H9 (cell line): ENCODE data around the gene NRP2. TPM values are rescaled to one million over a fixed set of nuclear protein-coding genes. Genes with fewer than 3 reads are reported as not detected.

Experiments
- DNase-seq: peaks from one replicate; pipeline ENCODE4 v3.0.0-alpha.2; 2017
- H2AFZ ChIP-seq: one replicate; pipeline ENCODE4 v1.6.1; 2013; ENCODE audit warnings: mild to moderate bottlenecking, low read length, control low read depth, moderate library complexity
- H2AK5ac ChIP-seq: 2 replicates; pipeline ENCODE4 v1.6.1; 2013; ENCODE audit warnings: low read length, control low read depth, mixed read lengths; ENCODE audit not compliant: insufficient read length
- H2BK120ac ChIP-seq: one replicate; pipeline ENCODE4 v1.6.1; 2013; ENCODE audit warnings: low read depth, mild to moderate bottlenecking, low read length, control low read depth, inconsistent platforms; ENCODE audit not compliant: poor library complexity, severe bottlenecking
- H2BK12ac ChIP-seq: 2 replicates; pipeline ENCODE4 v1.6.1; 2013; ENCODE audit warnings: low read length, control low read depth, mixed read lengths, low read depth; ENCODE audit not compliant: insufficient read length
- H2BK15ac ChIP-seq: 2 replicates; pipeline ENCODE4 v1.6.1; 2013; ENCODE audit warnings: low read depth, low read length, control low read depth
- H2BK20ac ChIP-seq: one replicate; pipeline ENCODE4 v1.6.1; 2013; ENCODE audit warnings: low read depth, mild to moderate bottlenecking, low read length, control low read depth, inconsistent platforms; ENCODE audit not compliant: poor library complexity, severe bottlenecking
- H2BK5ac ChIP-seq: 2 replicates; pipeline ENCODE4 v1.6.1; 2013; ENCODE audit warnings: low read length, control low read depth, mixed read lengths; ENCODE audit not compliant: insufficient read length
- H3K14ac ChIP-seq: 2 replicates; pipeline ENCODE4 v1.6.1; 2013; ENCODE audit warnings: low read length, control low read depth; ENCODE audit not compliant: insufficient read depth
- H3K18ac ChIP-seq: 2 replicates; pipeline ENCODE4 v1.6.1; 2013; ENCODE audit warnings: low read depth, mild to moderate bottlenecking, mixed read lengths, low read length, control low read depth; ENCODE audit not compliant: insufficient read length
- H3K23ac ChIP-seq: 2 replicates; pipeline ENCODE4 v1.6.1; 2013; ENCODE audit warnings: low read length, control low read depth, mixed read lengths, low read depth; ENCODE audit not compliant: insufficient read length
- H3K23me2 ChIP-seq: 2 replicates; pipeline ENCODE4 v1.6.1; 2013; ENCODE audit warnings: low read depth, mild to moderate bottlenecking, mixed read lengths, low read length, control low read depth; ENCODE audit not compliant: insufficient read length, poor library complexity, severe bottlenecking
- H3K27ac ChIP-seq: 2 replicates; pipeline ENCODE4 v1.5.1; 2013; ENCODE audit warnings: low read length, control low read depth, mixed read lengths, low read depth; ENCODE audit not compliant: insufficient read length
- H3K27me3 ChIP-seq: 2 replicates; pipeline ENCODE4 v1.6.1; 2013; ENCODE audit warnings: low read length, control low read depth, inconsistent platforms; ENCODE audit not compliant: insufficient read depth
- H3K4ac ChIP-seq: 2 replicates; pipeline ENCODE4 v1.6.1; 2013; ENCODE audit warnings: low read depth, mild to moderate bottlenecking, control low read depth, inconsistent platforms, low read length, moderate library complexity
- H3K4me1 ChIP-seq: 2 replicates; pipeline ENCODE4 v1.6.1; 2013; ENCODE audit warnings: low read length, control low read depth, inconsistent platforms; ENCODE audit not compliant: insufficient read depth
- H3K4me2 ChIP-seq: 2 replicates; pipeline ENCODE4 v1.6.1; 2013; ENCODE audit warnings: low read length, control low read depth, mixed read lengths; ENCODE audit not compliant: insufficient read length, insufficient read depth
- H3K56ac ChIP-seq: 2 replicates; pipeline ENCODE4 v1.6.1; 2013; ENCODE audit warnings: low read depth, mild to moderate bottlenecking, mixed read lengths, low read length, control low read depth; ENCODE audit not compliant: insufficient read length
- H3K79me1 ChIP-seq: 2 replicates; pipeline ENCODE4 v1.6.1; 2013; ENCODE audit warnings: low read depth, mild to moderate bottlenecking, moderate library complexity, low read length, control low read depth, inconsistent platforms; ENCODE audit not compliant: insufficient read depth, poor library complexity, severe bottlenecking
- H3K79me2 ChIP-seq: 2 replicates; pipeline ENCODE4 v1.6.1; 2013; ENCODE audit warnings: low read length, control low read depth, inconsistent platforms; ENCODE audit not compliant: insufficient read depth
- H3K9ac ChIP-seq: 2 replicates; pipeline ENCODE4 v1.6.1; 2013; ENCODE audit warnings: low read length, control low read depth, mixed read lengths; ENCODE audit not compliant: insufficient read length; ENCODE audit errors: extremely low read depth
- H3K9me3 ChIP-seq: one replicate; pipeline ENCODE4 v1.6.1; 2013; ENCODE audit warnings: low read depth, low read length, inconsistent platforms; ENCODE audit not compliant: control insufficient read depth
- H3T11ph ChIP-seq: one replicate; pipeline ENCODE4 v1.6.1; 2013; ENCODE audit warnings: mild to moderate bottlenecking, low read length, control low read depth, inconsistent platforms
- H4K20me1 ChIP-seq: one replicate; pipeline ENCODE4 v1.6.1; 2013; ENCODE audit not compliant: control insufficient read depth, insufficient read length, insufficient read depth
- H4K5ac ChIP-seq: 2 replicates; pipeline ENCODE4 v1.6.1; 2013; ENCODE audit warnings: low read depth, mild to moderate bottlenecking, mixed read lengths, low read length, control low read depth; ENCODE audit not compliant: insufficient read length
- H4K8ac ChIP-seq: replicated peaks from 2 replicates; pipeline ENCODE4 v1.6.1; 2013; ENCODE audit warnings: low read length, control low read depth, mixed read lengths, low read depth; ENCODE audit not compliant: insufficient read length
- H4K91ac ChIP-seq: 2 replicates; pipeline ENCODE4 v1.6.1; 2013; ENCODE audit warnings: low read depth, mild to moderate bottlenecking, moderate library complexity, mixed read lengths, low read length, control low read depth; ENCODE audit not compliant: insufficient read length
- H3K27ac Mint-ChIP-seq, 3 experiments: 2 replicates in 2 of 3; 3 replicates in 1 of 3; pipeline ENCODE4 v1.8.0; 2020 to 2021; ENCODE audit warnings: mixed read lengths in 3 of 3, mild to moderate bottlenecking in 1 of 3, moderate library complexity in 1 of 3
- H3K27me3 Mint-ChIP-seq: 2 replicates; pipeline ENCODE4 v1.8.0; 2021; ENCODE audit warnings: low read depth, mild to moderate bottlenecking, moderate library complexity, mixed read lengths
- H3K36me3 Mint-ChIP-seq, 3 experiments: 2 replicates in 2 of 3; 3 replicates in 1 of 3; pipeline ENCODE4 v1.8.0; 2020 to 2021; ENCODE audit warnings: low read depth in 3 of 3, mixed read lengths in 3 of 3; ENCODE audit not compliant: insufficient read depth in 1 of 3
- H3K4me1 Mint-ChIP-seq, 2 experiments: 2 replicates each; pipeline ENCODE4 v1.8.0; 2020; ENCODE audit warnings: mixed read lengths in 2 of 2
- H3K4me3 Mint-ChIP-seq, 2 experiments: 2 replicates in 1 of 2; 3 replicates in 1 of 2; pipeline ENCODE4 v1.8.0; 2020 to 2021; ENCODE audit warnings: mild to moderate bottlenecking in 2 of 2, mixed read lengths in 2 of 2, moderate library complexity in 1 of 2
- H3K9me3 Mint-ChIP-seq, 2 experiments: 2 replicates in 1 of 2; 3 replicates in 1 of 2; pipeline ENCODE4 v1.8.0; 2020; ENCODE audit warnings: mild to moderate bottlenecking in 2 of 2, mixed read lengths in 2 of 2, moderate library complexity in 1 of 2
- CTCF ChIP-seq: fragments of 200-600 bp; sonication (generic); conservative IDR thresholded peaks from 3 replicates; pipeline ENCODE4 v1.8.0; 2021; ENCODE audit warnings: antibody characterized with exemption, mild to moderate bottlenecking
- WGBS: extraction: QIAGEN DNeasy Blood & Tissue Kit; methylation state at CpG from one replicate; pipeline ENCODE4 v1.1.7; 2013; ENCODE audit warnings: missing lambda C conversion rate, low lambda C conversion rate, mixed read lengths; ENCODE audit not compliant: insufficient read length; ENCODE audit errors: extremely low coverage; 5-methylcytosine and 5-hydroxymethylcytosine counted together
- total RNA-seq: library from RNA; stranded (reverse); gene quantifications from 2 replicates; pipeline ENCODE4 v1.2.1, GENCODE V29; 2021

NRP2 gene
- total RNA-seq, 1 experiment from 2014 or later, result 19.7 TPM

GRCh38 chr2:205778356-205778755 lies 96.1 kb downstream of the NRP2 start:
- TF ChIP-seq CTCF, result no peak
- Histone ChIP-seq H3K27me3 (no peaks in the 10 kb centered on the region), H2BK12ac (no peak overlapping the region), H3K23me2 (no peaks in the 10 kb centered on the region), H2AFZ (no peak overlapping the region), H2AK5ac (no peak overlapping the region), H3K4ac (no peak overlapping the region), H3K9me3 (no peaks in the 10 kb centered on the region), H3K79me1 (no peaks in the 10 kb centered on the region), H3K14ac (no peak overlapping the region), H3K79me2 (no peaks in the 10 kb centered on the region), H4K20me1 (no peaks in the 10 kb centered on the region), H3K4me1 (no peaks in the 10 kb centered on the region), H3K27ac (no peak overlapping the region), H3K18ac (no peak overlapping the region), H2BK120ac (no peak overlapping the region), H3K56ac (no peak overlapping the region), H3K4me2 (no peak overlapping the region), H4K91ac (no peak overlapping the region), H4K5ac (no peak overlapping the region), H4K8ac (no peak overlapping the region), H3K23ac (no peak overlapping the region), H2BK5ac (no peak overlapping the region), H2BK20ac (no peak overlapping the region), H3K9ac (no peak overlapping the region), H3T11ph (no peak overlapping the region), H2BK15ac (no peak overlapping the region)
- peaks cover 12% of the 10 kb centered on the region for H3K27me3 Mint-ChIP-seq
- no peak for DNase-seq
- H3K9me3 Mint-ChIP-seq, result no peaks in the 10 kb centered on the region
- peaks cover 13 to 14% of the 10 kb centered on the region in 2 experiments for H3K4me1 Mint-ChIP-seq
- H3K4me3 Mint-ChIP-seq, result no peak overlapping the region
- no CpG with 5 or more reads among the region's 3 CpGs for WGBS
- peaks cover 0 to 10% (median 6%) of the 10 kb centered on the region in 3 experiments; a peak in 3 of 7 replicates for H3K36me3 Mint-ChIP-seq
- no peak overlapping the region for H3K27ac Mint-ChIP-seq
